ENCODE results near the gene TMC3.

Gene TMC3

GRCh38 chr15:81297147-81297572, 76.9 kb downstream of the TMC3 start:
- DNase-seq: no peak

- peak; percentile 44 to 87 (median 73) for DNase-seq
These were observed 77.3 kb downstream of the TMC3 start for GRCh38 chr15:81296673-81297072.

- DNase-seq: no peak
These were observed 77.8 kb downstream of the TMC3 start for GRCh38 chr15:81296186-81296585.

GRCh38 chr15:81295486-81296121, 78.4 kb downstream of the TMC3 start:
- no peak for DNase-seq

- DNase-seq: no peak
These were observed 79.5 kb downstream of the TMC3 start for GRCh38 chr15:81294516-81294880.

- DNase-seq: peak; percentile 71 to 91 (median 82)
These were observed 80.1 kb downstream of the TMC3 start for GRCh38 chr15:81293728-81294515.

GRCh38 chr15:81292523-81293001, 81.5 kb downstream of the TMC3 start:
- peak in 3 of 6 experiments; percentile 35 to 56 (median 41) for DNase-seq

- DNase-seq: no peak
These were observed 82.0 kb downstream of the TMC3 start for GRCh38 chr15:81291916-81292522.

- DNase-seq: no peak
These were observed 84.1 kb downstream of the TMC3 start for GRCh38 chr15:81289910-81290309.

GRCh38 chr15:81288616-81289015, 85.4 kb downstream of the TMC3 start:
- no peak for DNase-seq

GRCh38 chr15:81288040-81288439, 86.0 kb downstream of the TMC3 start:
- DNase-seq: no peak

GRCh38 chr15:81286621-81287121, 87.3 kb downstream of the TMC3 start:
- peak in 4 of 6 experiments; percentile 20 to 69 (median 56) for DNase-seq

- DNase-seq: no peak
These were observed 88.6 kb downstream of the TMC3 start for GRCh38 chr15:81285461-81285860.

GRCh38 chr15:81284256-81285031, 89.6 kb downstream of the TMC3 start:
- no peak for DNase-seq

GRCh38 chr15:81282911-81283310, 91.1 kb downstream of the TMC3 start:
- no peak for DNase-seq

GRCh38 chr15:81282606-81282895, 91.5 kb downstream of the TMC3 start:
- no peak for DNase-seq

GRCh38 chr15:81281766-81282605, 92.0 kb downstream of the TMC3 start:
- DNase-seq: no peak

- no peak for DNase-seq
These were observed 92.6 kb downstream of the TMC3 start for GRCh38 chr15:81281456-81281735.

Measured in stimulated activated naive CD4-positive, alpha-beta T cell (primary cell).